ENCODE results near the gene SRSF8. TPM values are rescaled to one million over a fixed set of nuclear protein-coding genes. Genes with fewer than 3 reads are reported as not detected.
"Not testable (repeated sequence)": the region's sequence is repeated elsewhere in the genome, so short reads cannot be mapped to it uniquely, and the experiment has no call there.

Gene SRSF8
- total RNA-seq, 2 experiments from 2014 or later: 23.0 to 24.7 TPM

DNA sequence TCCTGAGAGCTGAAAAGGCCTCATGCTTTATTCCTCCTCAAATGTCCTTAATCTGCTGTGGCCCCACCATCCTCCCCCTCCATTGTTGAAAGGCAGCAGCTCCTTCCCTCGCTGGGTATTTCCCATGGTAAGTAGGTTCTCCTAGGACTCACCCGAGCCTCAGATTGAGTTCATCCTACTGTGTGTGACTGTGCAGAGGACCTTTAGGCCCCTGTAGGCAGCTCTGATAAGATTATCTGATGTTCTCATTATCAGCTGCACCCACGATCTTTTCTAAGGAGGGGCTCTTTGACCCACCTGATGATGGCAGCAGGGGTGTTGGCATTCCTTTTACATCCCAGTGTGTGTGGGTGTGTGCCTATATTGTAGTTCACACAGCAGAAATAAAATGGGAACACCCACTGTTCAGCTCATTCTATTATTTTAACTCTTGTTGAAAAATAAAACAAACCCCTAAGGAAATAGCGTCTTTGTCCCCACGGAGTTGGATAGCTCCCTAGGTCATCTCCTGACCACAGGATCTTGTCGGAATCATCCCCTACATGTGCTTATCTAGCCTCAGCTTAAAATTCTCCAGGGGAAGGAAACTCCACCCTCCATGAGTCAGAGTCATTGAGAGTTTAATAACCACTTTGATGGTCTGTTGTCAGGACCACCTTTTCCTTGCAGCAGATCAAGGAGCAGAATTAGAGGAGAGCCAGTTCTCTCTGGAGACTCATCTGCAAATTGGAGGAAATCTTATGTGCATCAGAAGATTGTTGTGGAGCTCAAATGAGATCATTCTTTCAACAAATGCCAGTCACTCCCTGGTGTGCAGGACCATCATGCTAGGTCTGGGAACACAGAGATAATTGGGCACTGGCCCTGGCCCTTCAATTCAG is 42.2 kb downstream of the SRSF8 start:
- H3K4me1 Mint-ChIP-seq (ENCODE audit: low read depth): peaks cover 14% of the 10 kb centered on the region
- ATAC-seq: no peak
- no peak overlapping the region for H3K27ac Mint-ChIP-seq
- H3K27me3 Mint-ChIP-seq: no peaks in the 10 kb centered on the region
- intact Hi-C loops (cut with micrococcal nuclease): no loop called here
- H3K9me3 Mint-ChIP-seq: no peaks in the 10 kb centered on the region
- H3K4me3 Mint-ChIP-seq: no peak overlapping the region
- TF ChIP-seq, protein P1, sequence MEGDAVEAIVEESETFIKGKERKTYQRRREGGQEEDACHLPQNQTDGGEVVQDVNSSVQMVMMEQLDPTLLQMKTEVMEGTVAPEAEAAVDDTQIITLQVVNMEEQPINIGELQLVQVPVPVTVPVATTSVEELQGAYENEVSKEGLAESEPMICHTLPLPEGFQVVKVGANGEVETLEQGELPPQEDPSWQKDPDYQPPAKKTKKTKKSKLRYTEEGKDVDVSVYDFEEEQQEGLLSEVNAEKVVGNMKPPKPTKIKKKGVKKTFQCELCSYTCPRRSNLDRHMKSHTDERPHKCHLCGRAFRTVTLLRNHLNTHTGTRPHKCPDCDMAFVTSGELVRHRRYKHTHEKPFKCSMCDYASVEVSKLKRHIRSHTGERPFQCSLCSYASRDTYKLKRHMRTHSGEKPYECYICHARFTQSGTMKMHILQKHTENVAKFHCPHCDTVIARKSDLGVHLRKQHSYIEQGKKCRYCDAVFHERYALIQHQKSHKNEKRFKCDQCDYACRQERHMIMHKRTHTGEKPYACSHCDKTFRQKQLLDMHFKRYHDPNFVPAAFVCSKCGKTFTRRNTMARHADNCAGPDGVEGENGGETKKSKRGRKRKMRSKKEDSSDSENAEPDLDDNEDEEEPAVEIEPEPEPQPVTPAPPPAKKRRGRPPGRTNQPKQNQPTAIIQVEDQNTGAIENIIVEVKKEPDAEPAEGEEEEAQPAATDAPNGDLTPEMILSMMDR (IDR thresholded peaks at IDR 0.05): no peak
- POLR2A ChIA-PET: interaction anchor here (1.1 to 1.5 kb wide), 2 partner anchors 13 to 37 kb away, joined by 3 to 5 read pairs; no protein-coding TSS in a partner anchor
- DNase-seq: no peak
- CTCF ChIA-PET: interaction anchor here (1.1 to 1.2 kb wide), 2 partner anchors 16 to 39 kb away, joined by 4 to 5 read pairs; no protein-coding TSS in a partner anchor
- H3K36me3 Mint-ChIP-seq (ENCODE audit: low read depth): peaks cover 17% of the 10 kb centered on the region

DNA sequence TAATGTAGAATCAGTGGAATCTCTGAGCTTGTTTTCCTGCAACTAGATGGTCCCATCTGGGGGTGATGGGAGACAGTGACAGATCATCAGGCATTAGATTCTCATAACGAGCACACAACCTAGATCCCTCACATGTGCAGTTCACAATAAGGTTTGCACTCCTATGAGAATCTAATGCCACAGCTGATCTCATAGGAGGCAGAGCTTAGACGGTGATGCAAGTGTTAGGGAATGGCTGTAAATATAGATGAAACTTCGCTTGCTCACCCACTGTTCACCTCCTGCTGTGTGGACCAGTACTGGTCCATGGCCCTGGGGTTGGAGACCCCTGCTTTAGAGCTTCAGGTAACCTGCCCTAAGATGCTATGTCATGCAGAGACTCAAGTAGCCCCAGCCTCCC is 44.8 kb downstream of the SRSF8 start:
- CTCF ChIA-PET: interaction anchor here (1.3 kb wide), 1 partner anchor 43 kb away, joined by 3 read pairs; no protein-coding TSS in a partner anchor
- H3K9me3 Mint-ChIP-seq; intact Hi-C loops (cut with micrococcal nuclease); DNase-seq; POLR2A ChIA-PET; H3K27ac Mint-ChIP-seq; H3K4me1 Mint-ChIP-seq (ENCODE audit: low read depth); ATAC-seq; H3K27me3 Mint-ChIP-seq; H3K4me3 Mint-ChIP-seq: not testable (repeated sequence)
- peaks cover 17% of the 10 kb centered on the region for H3K36me3 Mint-ChIP-seq (ENCODE audit: low read depth)

DNA sequence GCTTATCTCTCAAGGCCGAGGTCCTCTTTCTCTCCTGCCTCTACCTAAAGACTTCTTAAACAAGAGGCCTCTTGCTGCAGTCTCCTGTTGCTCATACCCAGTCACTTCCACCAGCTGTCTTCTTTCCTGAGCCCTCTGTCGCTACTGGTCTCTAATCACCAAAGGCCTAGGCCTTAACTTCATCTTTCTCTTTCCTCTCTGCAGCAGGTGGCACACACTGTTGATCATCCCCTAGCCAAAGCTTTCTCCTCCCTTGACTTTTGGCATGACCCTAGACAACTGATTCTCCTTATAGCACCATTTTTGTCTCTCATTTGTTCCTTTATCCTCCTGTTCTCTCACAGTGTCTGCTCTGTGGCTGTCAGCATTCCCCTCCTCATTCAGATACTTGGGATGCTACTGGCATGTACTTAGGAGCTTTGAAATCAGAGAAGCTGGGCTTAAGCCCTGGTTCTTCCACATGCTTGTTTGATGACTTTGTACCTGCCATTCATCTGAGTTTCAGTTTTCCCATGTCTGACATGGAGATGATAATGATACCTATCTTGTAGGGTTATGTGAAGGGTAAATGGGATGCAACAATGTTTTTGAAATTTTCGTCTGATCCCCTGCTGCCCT is 45.3 kb downstream of the SRSF8 start:
- peaks cover 17% of the 10 kb centered on the region for H3K36me3 Mint-ChIP-seq (ENCODE audit: low read depth)
- no peaks in the 10 kb centered on the region for H3K9me3 Mint-ChIP-seq
- H3K4me1 Mint-ChIP-seq (ENCODE audit: low read depth): peaks cover 6% of the 10 kb centered on the region
- H3K27ac Mint-ChIP-seq: no peak overlapping the region
- no peak overlapping the region for H3K4me3 Mint-ChIP-seq
- ChIA-PET CTCF (interaction anchor here (1.3 kb wide), 1 partner anchor 43 kb away, joined by 3 read pairs; no protein-coding TSS in a partner anchor), POLR2A (no interaction called here)
- DNase-seq (no peak), ATAC-seq (no peak)
- intact Hi-C loops (cut with micrococcal nuclease): no loop called here
- H3K27me3 Mint-ChIP-seq: no peaks in the 10 kb centered on the region
- TF ChIP-seq, protein P1 (IDR thresholded peaks at IDR 0.05): no peak

DNA sequence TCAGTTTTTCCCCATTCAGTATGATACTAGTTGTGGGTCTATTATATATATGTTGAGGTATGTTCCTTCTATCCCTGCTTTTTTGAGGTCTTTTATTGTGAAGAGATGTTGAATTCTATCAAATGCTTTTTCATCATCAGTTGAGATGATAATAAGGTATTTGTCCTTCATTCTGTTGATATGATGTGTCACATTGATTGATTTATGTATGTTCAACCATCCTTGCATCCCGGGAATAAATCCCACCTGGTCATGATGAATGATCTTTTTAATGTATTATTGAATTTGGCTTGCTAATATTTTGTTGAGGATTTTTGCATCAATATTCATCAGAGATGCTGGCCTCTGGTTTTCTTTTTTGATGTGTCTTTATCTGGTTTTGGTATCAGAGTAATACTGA is 48.9 kb downstream of the SRSF8 start:
- intact Hi-C loops (cut with micrococcal nuclease): no loop called here
- ChIA-PET CTCF (no interaction called here), POLR2A (no interaction called here)
- Mint-ChIP-seq H3K27ac (no peak overlapping the region), H3K4me3 (no peak overlapping the region), H3K4me1 (ENCODE audit: low read depth) (peaks cover 7% of the 10 kb centered on the region), H3K9me3 (peaks cover 6% of the 10 kb centered on the region), H3K27me3 (no peaks in the 10 kb centered on the region), H3K36me3 (ENCODE audit: low read depth) (peaks cover 11% of the 10 kb centered on the region)
- DNase-seq: no peak
- no peak for ATAC-seq
- TF ChIP-seq, protein P1 (IDR thresholded peaks at IDR 0.05): no peak

DNA sequence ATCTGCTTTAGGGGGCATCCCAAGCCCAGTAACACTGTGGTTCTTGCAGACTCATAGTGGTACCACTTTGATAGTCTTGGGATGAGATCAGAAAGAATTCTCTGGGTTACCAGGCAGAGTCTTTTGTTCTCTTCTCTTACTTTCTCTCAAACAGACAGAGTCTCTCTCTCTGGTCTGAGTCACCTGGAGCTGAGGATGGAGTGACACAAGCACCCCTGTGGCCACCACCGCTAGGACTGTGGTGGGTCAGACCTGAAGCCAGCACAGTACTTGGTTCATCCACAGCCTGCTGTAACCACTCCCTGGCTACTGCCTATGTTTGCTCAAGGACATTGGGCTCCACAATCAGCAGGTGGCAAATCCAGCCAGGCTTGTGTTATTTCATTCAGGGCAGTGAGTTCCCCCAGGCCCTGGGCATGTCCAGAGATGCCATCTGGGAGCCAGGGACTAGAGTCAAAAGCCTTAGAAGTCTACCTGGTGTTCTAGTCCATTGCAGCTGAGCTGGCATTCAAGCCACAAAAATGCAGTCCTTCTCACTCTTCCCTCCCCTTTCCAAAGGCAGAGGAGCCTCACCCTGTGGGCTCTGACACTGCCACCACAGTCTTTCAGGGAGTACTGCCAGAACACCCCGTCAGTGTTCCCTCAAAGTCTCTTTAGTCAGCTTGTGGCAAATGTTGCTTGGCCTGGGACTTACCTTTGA is 52.8 kb downstream of the SRSF8 start:
- peaks cover 7% of the 10 kb centered on the region for H3K4me1 Mint-ChIP-seq (ENCODE audit: low read depth)

More for the DNA sequence above, 52.8 kb downstream of the SRSF8 start:
- Mint-ChIP-seq H3K9me3 (peaks cover 6% of the 10 kb centered on the region), H3K27me3 (no peaks in the 10 kb centered on the region), H3K36me3 (ENCODE audit: low read depth) (peaks cover 4% of the 10 kb centered on the region), H3K4me3 (no peak overlapping the region), H3K27ac (no peak overlapping the region)
- ATAC-seq (peak; percentile 24), DNase-seq (no peak)
- CTCF ChIA-PET: no interaction called here
- TF ChIP-seq, protein P1 (IDR thresholded peaks at IDR 0.05): no peak
- intact Hi-C loops (cut with micrococcal nuclease): no loop called here
- POLR2A ChIA-PET: interaction anchor here (0.6 kb wide), 1 partner anchor 195 kb away, joined by 3 read pairs; no protein-coding TSS in a partner anchor
